IPS-NIHi7 (cell line): ENCODE data around the gene SLC9A1.
"Not testable (repeated sequence)": the region's sequence is repeated elsewhere in the genome, so short reads cannot be mapped to it uniquely, and the experiment has no call there.

Experiments
- DNase-seq: peaks from one replicate; pipeline ENCODE4 v3.0.0; 2012; ENCODE audit warnings: mixed read lengths; ENCODE audit errors: extremely low spot score

The SLC9A1 gene

DNA sequence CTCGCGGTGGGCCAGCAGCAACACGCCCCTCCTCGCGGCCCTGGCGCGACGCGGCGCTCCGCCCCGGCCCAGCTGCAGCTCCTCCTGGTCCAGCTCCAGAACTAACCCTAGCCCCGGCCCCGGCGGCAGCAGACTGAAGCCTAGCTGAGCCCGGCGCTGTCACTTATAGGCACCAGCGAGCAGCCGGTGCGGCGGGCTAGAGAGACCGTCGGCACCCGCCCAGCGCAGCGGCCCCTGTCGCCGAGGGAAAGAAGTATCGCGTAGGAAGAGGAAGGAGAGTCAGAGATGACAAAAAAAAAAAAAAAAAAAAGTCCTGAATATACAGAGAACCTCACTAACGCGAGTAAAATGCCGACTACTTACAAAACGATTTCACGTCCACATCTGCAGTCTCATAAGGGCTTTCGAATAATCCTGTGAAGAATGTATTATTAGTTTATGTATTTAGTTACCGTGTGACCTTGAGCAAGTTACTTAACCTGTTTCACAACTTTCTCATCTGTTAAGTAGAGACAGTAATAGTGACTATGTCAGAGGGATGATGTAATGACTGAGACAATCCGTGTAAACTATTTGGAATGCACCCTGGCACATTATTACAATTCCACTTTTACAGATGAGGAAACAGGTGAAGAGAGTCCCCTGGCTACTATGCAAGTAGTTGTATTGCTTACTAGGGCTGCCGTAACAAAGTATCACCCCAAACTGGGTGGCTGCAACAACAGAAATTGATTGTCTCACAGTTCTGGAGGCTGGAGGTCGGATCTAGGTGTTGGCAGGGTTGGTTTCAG is at the start of gene SLC9A1:
Gene SLC9A1 (minus strand): TSS at position 135 of the 791 bp plus-strand sequence. CDS start 791 bp downstream, outside the sequence.
- DNase-seq, result peak; percentile 96

DNA sequence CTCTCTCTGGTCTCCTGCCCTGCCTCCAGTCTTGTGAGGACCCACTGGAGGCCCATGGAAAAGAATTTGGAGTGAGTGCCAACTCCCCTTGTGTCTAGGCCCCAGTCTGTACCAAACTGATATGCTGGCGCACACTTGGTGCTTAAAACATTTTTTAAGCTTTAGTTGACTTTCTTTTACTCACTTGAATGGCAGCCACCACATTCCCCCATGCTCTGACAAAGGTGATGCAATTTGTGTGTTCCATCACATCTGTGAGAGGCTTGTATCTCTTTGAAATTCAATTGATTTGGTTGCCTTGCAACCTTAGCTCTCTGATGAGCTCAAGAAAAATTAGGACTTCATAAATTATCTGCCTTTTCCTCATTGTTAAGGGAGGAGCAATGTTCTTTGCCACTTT is 49.0 kb upstream of the SLC9A1 start:
- no peak for DNase-seq

GRCh38 chr1:27201295-27201694 is 46.4 kb upstream of the SLC9A1 start:
- no peak for DNase-seq

DNA sequence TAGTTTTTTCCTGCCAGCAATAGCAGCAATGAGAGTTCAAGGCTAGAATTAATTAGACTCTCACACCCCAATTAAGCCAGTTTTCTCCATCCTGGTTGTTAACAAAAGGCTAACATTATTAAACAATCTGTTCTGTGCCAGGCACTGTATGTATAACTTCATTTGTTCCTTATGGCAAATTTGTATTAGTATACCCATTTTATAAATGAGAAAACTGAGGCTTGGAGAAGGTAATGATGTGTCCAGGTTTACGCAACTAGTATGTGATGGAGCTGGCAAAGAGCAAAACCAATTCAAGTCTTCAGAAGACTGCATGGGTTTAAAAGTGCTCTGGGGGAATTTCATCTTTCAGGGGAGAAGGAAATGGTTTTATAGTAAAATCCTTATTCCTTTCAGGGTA is 38.3 kb upstream of the SLC9A1 start:
- no peak for DNase-seq

GRCh38 chr1:27192039-27192529 is 37.2 kb upstream of the SLC9A1 start:
- DNase-seq, result no peak

DNA sequence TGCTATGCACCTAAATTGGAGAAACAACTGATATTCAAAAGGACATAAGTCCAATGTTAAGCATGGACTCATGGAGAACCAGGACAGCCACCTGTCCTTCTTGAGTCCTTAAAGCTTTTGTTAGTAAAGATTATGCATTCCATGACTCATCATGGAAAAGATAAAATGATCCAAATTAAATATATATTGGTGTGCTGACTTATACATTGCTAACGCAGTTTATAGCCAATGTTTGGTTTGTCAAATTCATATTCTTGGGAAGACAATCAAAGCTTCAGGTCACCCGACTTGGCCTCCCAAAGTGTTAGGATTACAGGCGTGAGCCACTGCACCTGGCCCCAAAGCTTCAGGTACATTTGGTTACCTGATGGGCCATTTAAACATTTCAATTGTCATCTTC is 29.7 kb upstream of the SLC9A1 start:
- DNase-seq, result not testable (repeated sequence)

DNA sequence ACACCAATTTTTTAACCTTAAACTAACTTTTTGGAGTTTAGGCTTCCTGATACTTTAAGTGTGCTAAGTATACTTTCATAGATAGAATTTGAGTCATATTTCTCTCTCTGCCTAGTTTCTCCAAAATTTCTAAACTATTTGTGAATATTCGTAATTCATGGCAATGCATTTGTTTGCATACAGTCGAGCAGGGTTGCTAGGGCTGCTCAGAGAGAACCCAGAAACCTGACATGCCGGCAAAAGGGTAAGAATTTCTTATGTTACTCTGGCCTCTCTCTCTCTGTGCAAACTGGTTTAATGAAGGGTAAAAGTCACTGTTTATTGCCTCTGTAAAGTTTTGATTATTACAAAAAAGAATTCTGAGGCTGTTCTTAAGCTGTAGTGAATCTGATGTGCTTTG is 25.1 kb upstream of the SLC9A1 start:
- no peak for DNase-seq

DNA sequence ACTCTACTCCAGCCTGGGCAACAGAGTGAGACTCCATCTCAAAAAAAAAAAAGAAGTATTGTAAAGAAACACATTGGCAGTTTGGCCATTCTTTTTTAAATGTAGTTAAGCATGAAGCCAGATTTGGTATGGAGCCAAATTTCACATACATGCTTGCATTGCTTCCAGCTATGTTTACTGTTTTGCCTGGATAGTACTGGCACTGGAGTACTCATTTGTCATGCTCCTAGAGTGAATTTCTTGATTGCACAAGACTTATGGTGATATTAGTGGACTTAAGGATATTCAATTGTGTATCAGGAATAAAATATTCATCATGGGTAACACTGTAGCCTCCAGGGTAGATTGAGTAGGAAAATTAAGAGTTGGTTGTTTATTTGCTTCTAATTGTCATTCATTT is 24.5 kb upstream of the SLC9A1 start:
- no peak for DNase-seq

- DNase-seq, result no peak
These were observed 22.0 kb upstream of the SLC9A1 start for GRCh38 chr1:27176954-27177353.

- DNase-seq, result no peak
These were observed 21.4 kb upstream of the SLC9A1 start for GRCh38 chr1:27176323-27176722.

- DNase-seq, result not testable (repeated sequence)
These were observed 18.1 kb upstream of the SLC9A1 start for GRCh38 chr1:27172992-27173391.

GRCh38 chr1:27166929-27167328 is 12.0 kb upstream of the SLC9A1 start:
- DNase-seq, result no peak

- DNase-seq, result peak; percentile 7
These were observed 11.5 kb upstream of the SLC9A1 start for GRCh38 chr1:27166351-27166802.

- DNase-seq, result no peak
These were observed 8.2 kb upstream of the SLC9A1 start for GRCh38 chr1:27163093-27163492.

DNA sequence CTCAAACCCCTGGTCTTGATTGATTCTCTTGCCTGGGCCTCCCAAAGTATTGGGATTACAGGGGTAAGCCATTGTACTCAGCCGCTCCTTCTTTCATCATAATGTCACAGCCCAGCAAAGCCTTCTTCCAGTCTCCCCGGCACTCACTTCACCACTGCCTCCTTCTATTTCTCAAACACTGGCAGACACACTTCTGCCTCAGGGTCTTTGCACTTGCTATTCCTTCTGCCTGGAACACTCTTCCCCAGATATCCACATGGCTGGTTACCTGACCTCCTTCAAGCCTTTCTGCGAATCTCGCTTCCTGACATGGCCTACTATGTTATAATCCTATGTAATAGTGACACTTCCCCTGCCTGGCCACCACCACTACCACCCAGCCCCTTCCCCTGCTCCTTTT is 7.2 kb upstream of the SLC9A1 start:
- DNase-seq, result no peak

DNA sequence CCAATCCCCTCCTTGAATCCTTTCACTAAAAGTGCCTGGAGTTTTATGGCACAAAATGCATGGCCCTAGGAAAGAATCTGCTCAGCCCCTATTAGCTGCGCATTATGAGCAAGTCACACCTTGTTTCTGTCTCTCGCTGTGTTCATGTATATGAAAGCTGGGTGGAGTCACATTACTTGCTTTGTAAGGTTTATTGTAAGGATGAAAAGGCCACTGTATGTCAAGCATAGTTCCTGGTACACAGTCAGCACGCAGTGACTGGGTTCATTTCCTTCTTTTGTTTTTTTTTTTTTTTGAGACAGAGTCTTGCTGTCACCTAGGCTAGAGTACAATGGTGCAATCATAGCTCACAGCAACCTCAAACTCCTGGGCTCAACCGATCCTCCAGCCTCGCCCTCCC is 6.7 kb upstream of the SLC9A1 start:
- DNase-seq, result no peak

- no peak for DNase-seq
These were observed 2.3 kb upstream of the SLC9A1 start for GRCh38 chr1:27157194-27157593.

- DNase-seq, result no peak
These were observed 395 bp downstream of the SLC9A1 start for GRCh38 chr1:27154469-27154990.

GRCh38 chr1:27153927-27154358 is 982 bp downstream of the SLC9A1 start:
- no peak for DNase-seq

DNA sequence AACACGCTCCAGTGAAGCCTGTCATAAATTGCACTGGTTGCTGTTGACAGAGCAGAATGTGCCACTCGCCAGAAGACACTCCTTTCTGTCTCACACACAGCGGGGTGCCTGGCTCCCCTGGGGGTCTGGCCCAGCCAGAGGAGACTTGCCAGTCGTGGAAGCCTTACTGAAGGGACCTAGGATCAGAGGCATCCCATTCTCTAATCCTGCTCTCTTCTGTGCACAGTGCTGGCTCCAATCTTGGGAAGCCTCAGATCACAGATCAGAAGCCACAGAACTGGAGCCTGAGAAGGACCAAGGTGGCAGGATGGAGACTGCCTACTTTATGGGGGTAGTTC is 1.4 kb downstream of the SLC9A1 start:
- no peak for DNase-seq

DNA sequence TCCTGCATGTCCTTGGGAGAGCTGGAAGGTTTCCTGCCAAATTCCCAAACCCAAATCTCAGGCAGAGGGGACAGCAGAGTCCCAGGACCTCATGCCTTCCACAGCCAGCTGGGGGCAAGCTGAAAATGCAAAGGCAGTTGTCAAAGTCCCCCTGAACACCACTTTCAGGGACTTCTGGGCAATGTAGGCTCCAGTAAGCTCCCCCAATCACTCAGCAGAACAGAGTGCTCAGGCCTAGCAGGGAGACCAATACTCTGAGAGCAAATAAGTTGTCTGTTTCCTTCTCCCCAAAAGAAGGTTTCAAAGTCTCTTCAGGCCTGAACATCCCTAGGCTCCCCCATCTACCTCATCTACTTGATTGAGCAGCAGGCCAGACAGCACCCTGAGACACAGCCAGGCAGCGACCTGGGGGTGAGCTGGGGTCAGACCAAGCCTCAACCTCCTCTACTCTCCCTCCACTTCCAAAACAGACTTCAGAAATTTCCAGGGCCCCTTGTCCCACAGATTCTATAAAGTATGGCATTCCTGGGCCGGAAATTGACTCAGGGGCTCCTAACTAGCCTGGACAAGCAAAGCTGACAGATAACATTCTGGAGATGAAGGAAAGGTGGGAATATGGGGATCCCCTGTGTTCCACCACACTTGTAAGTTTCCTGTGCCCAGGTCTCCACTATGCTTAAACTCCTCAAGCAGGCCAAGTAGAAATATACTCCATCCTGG is 1.9 kb downstream of the SLC9A1 start:
- DNase-seq, result no peak

DNA sequence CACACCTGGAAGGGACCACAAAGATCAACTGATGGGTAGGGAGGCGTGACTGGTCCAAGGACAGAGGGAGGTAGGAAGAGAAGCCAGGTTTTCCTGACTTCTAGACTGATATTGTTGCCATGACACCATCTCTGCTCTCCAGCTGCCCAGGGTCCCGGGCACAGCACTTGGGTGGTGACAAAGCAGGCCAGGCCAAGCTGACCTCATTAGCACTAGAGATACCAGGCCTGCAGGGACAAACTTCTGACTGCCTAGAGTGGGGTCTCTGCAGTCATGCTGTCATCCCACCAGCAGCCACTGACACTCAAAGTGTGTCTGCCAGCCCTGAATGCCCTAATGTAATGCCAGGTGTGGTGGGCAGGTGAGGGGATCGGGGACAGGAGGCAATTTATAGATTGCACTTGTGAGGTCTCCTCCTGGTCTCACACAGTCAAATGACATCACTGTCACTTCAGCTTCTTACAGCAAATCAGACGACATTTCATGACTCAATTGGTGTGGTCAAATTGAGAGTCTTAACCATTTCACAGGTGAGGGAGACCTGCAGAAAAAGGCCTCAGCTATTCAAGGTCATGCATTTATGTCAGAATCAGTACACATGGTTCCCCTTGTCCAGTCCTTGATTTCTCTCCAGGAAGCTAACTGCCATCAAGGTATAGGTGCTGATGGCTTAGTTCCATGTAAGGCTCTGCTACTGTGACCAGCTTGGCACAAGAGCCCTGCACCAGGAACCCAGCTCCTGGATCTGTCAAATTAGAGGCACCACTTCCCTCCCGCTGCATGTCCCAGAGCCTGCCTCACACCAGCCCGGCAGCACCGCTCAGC is 2.7 kb downstream of the SLC9A1 start:
- DNase-seq, result no peak
